Peyer's patch (tissue), 4 donors: ENCODE results near the gene POFUT2. TPM values are rescaled to one million over a fixed set of nuclear protein-coding genes. Genes with fewer than 3 reads are reported as not detected.
A peak's percentile ranks its signal among the peaks of the same experiment; 100 is the strongest.

Source experiments
- DNase-seq, 3 donors: peaks; one replicate each; pipeline ENCODE4 v3.0.0-alpha.2; 2017 to 2019
- H3K27ac ChIP-seq, 4 donors: fragments of 200-600 bp; sonication (generic); one replicate each; pipeline ENCODE4 v1.5.1; 2016 to 2019
- H3K27me3 ChIP-seq, 2 donors: fragments of 200-600 bp; sonication (generic); one replicate each; pipeline ENCODE4 v1.5.1; 2019
- H3K36me3 ChIP-seq, 3 donors: fragments of 200-600 bp; sonication (generic); one replicate each; pipeline ENCODE4 v1.5.1; 2016 to 2019
- H3K4me1 ChIP-seq, 4 donors: fragments of 200-600 bp; sonication (generic); one replicate each; pipeline ENCODE4 v1.5.1; 2016 to 2019
- H3K4me3 ChIP-seq, 4 donors: fragments of 200-600 bp; sonication (generic); 1 replicate in 3 of 4; 2 replicates in 1 of 4; pipeline ENCODE4 v1.5.1; 2016 to 2019; ENCODE audit warnings: mild to moderate bottlenecking in 1 of 4
- H3K9me3 ChIP-seq, 4 donors: fragments of 200-600 bp; sonication (generic); one replicate each; pipeline ENCODE4 v1.5.1; 2016 to 2019; ENCODE audit warnings: mild to moderate bottlenecking in 1 of 4
- POLR2A ChIP-seq, 2 donors: fragments of 450-650 bp; IDR thresholded peaks; one replicate each; pipeline ENCODE4 v1.5.1; 2017; ENCODE audit warnings: antibody characterized with exemption in 2 of 2, mild to moderate bottlenecking in 2 of 2, moderate library complexity in 2 of 2
- total RNA-seq, 4 donors: library from RNA; depleted of rRNA; stranded (reverse); fragments of >200 nt; gene quantifications; one replicate each; pipeline ENCODE4 v1.1.0, GENCODE V29; 2016
- TF ChIP-seq, protein P1 (sequence below), 6 experiments: fragments of 450-650 bp in 4 of 6; fragments of 200-600 bp in 2 of 6; sonication (generic) in 1 of 6; IDR thresholded peaks; one replicate each; pipeline ENCODE4 v1.5.1; 2017 to 2019; ENCODE audit warnings: antibody characterized with exemption in 6 of 6, mild to moderate bottlenecking in 3 of 6, moderate library complexity in 1 of 6

POFUT2 gene, protein sequence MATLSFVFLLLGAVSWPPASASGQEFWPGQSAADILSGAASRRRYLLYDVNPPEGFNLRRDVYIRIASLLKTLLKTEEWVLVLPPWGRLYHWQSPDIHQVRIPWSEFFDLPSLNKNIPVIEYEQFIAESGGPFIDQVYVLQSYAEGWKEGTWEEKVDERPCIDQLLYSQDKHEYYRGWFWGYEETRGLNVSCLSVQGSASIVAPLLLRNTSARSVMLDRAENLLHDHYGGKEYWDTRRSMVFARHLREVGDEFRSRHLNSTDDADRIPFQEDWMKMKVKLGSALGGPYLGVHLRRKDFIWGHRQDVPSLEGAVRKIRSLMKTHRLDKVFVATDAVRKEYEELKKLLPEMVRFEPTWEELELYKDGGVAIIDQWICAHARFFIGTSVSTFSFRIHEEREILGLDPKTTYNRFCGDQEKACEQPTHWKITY
- total RNA-seq: 10 to 100 TPM; 25.6 to 76.4 (median 47.6) TPM

DNA sequence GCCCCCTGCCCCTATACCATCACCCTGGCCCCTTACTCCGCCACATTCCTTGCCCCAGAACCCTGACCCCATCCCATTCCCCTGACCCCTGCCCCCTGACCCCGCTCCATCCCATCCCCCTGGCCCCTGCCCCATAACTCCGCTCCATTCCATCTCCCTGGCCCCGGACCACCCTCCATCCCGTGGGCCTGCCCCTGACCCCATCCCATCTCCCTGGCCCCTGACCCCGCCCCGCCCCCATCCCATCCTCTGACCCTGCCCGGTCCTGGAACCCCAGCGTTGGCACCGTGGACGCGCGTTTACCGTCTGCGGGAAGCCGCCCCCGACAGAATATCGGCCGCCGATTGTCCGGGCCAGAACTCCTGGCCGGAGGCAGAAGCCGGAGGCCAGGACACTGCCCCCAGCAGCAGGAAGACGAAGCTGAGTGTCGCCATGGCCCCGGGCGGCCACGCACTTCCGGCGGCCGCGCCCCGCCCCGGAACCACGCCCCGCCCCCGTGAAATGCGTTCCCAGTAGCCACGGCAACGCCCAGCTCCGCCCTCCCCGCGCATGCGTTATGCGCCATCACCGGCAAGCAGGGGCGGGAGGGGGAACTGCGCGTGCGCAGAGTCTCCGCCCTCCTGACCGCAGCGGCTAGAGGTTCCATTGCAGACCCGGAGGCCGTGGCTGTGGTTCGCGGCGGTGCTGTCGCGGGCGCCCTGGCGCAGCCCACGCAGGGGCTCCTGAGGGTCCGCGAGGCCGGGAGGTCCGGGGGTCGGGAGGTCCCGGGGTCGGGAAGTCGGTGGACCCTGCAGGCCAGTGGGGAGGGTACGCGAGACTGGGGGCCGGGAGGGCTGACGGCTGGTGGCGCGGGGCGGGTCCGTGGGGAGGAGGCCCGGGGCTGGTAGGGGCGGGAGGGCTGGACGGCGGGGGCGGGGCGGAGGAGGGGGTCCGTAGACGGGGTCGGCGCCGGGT lies at the start of gene POFUT2:
Gene POFUT2, minus strand, starts transcription at position 458 of the 954 bp plus-strand sequence. Its CDS starts 24 bp downstream, at position 434.
- H3K9me3 ChIP-seq: no peaks in the 10 kb centered on the region
- H3K36me3 ChIP-seq: peaks cover 0 to 32% (median 0%) of the 10 kb centered on the region in 3 donors
- TF ChIP-seq, protein P1, sequence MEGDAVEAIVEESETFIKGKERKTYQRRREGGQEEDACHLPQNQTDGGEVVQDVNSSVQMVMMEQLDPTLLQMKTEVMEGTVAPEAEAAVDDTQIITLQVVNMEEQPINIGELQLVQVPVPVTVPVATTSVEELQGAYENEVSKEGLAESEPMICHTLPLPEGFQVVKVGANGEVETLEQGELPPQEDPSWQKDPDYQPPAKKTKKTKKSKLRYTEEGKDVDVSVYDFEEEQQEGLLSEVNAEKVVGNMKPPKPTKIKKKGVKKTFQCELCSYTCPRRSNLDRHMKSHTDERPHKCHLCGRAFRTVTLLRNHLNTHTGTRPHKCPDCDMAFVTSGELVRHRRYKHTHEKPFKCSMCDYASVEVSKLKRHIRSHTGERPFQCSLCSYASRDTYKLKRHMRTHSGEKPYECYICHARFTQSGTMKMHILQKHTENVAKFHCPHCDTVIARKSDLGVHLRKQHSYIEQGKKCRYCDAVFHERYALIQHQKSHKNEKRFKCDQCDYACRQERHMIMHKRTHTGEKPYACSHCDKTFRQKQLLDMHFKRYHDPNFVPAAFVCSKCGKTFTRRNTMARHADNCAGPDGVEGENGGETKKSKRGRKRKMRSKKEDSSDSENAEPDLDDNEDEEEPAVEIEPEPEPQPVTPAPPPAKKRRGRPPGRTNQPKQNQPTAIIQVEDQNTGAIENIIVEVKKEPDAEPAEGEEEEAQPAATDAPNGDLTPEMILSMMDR (IDR thresholded peaks at IDR 0.05): peak in 1 of 6 experiments; percentile 4
- peak; percentile 78 to 92 for TF ChIP-seq POLR2A (IDR thresholded peaks at IDR 0.05)
- peak within 1 kb of the TSS; percentile 69 to 95 (median 82) for H3K4me3 ChIP-seq
- DNase-seq: peak; percentile 95 to 99 (median 99)
- H3K27me3 ChIP-seq: no peaks in the 10 kb centered on the region
- peak within 1 kb of the TSS; percentile 82 to 88 (median 86) for H3K27ac ChIP-seq
- peaks cover 5 to 24% (median 14%) of the 10 kb centered on the region in 4 donors for H3K4me1 ChIP-seq

DNA sequence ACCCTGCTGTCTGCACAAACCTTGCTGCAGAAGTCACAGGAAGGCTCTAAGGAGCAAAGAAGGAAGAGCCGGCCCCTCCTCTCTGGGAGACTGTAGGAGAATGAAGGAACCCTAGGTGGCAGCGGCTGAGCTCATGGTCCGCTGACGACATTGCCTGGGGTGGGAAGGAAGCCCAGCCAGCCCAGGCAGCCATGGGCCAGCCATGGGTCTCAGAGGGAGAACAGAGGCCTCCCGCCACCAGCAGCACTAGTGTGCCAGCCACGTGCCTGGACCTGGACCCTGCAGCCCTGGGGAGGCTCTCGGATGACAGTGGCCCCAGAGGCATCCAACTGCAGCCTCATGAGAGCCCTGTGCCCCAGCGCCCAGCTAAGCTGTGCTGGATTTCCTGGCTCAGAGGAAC lies 49.2 kb upstream of the POFUT2 start:
- no peaks in the 10 kb centered on the region for H3K27me3 ChIP-seq
- H3K9me3 ChIP-seq: no peaks in the 10 kb centered on the region
- TF ChIP-seq POLR2A (IDR thresholded peaks at IDR 0.05): no peak
- TF ChIP-seq, protein P1 (IDR thresholded peaks at IDR 0.05): no peak
- H3K4me1 ChIP-seq: peaks cover 0 to 4% (median 0%) of the 10 kb centered on the region in 4 donors
- DNase-seq: peak in 1 of 3 donors; percentile 34
- H3K4me3 ChIP-seq: no peak overlapping the region
- no peaks in the 10 kb centered on the region for H3K36me3 ChIP-seq
- no peak overlapping the region for H3K27ac ChIP-seq

DNA sequence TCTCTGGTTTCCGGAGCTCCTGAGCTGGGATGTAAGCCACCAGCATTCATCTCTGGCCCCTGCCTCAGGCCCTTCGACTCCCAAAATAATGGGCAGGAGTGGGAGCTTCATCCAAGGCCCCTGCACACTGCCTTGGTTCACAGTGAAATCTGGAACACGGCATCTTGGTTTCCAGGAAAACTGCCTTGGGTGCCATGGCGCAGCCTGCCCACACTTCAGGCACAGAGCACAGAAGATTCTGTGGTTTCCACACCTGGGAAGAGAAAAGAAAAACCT lies 48.8 kb upstream of the POFUT2 start:
- H3K9me3 ChIP-seq: no peaks in the 10 kb centered on the region
- H3K4me3 ChIP-seq: no peak overlapping the region
- H3K27me3 ChIP-seq: no peaks in the 10 kb centered on the region
- DNase-seq: no peak
- H3K27ac ChIP-seq: no peak overlapping the region
- no peak for TF ChIP-seq POLR2A (IDR thresholded peaks at IDR 0.05)
- TF ChIP-seq, protein P1 (IDR thresholded peaks at IDR 0.05): no peak
- no peaks in the 10 kb centered on the region for H3K36me3 ChIP-seq
- peaks cover 0 to 4% (median 0%) of the 10 kb centered on the region in 4 donors for H3K4me1 ChIP-seq

DNA sequence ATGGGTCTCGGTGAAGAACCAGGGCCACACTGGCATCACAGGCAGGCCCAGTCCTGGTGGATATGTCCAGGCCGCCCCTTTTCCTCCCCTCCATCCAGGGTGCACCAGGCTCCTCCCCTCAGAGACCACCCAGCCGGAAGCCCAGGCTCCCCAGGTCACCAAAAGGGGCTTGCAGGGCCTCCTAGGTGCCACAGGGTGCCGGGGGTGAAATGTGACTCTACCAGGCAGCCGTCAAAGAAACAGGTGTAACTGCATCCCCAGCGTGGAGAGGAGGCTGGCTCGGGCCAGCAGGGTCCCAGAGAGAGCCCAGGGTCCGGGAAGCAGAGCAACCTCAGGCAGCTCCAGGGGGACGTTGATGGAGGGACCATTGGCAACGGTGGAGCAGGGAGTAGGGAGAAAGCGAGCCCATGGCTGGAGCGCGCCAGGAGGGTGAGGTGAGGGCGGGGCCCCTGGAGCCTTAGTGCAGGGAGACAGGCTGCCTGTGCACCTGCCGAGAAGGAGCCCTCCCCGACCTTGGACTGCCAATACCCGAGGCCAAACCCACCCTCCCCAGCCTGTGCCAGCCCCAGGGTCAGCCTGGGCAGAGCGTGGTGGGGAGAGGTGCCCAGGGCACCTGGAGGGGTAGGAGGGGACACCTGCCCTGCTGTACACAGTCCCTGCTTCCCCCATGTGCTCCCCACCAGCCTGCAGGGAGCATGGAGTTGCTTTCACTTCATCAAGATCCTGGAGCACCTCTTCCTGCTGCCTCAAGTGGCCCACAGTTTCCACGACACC lies 48.3 kb upstream of the POFUT2 start:
- DNase-seq: peak in 1 of 3 donors; percentile 48
- H3K36me3 ChIP-seq: no peaks in the 10 kb centered on the region
- TF ChIP-seq, protein P1 (IDR thresholded peaks at IDR 0.05): no peak
- TF ChIP-seq POLR2A (IDR thresholded peaks at IDR 0.05): no peak
- no peak overlapping the region for H3K27ac ChIP-seq
- no peaks in the 10 kb centered on the region for H3K27me3 ChIP-seq
- no peaks in the 10 kb centered on the region for H3K9me3 ChIP-seq
- H3K4me1 ChIP-seq: peaks cover 0 to 4% (median 0%) of the 10 kb centered on the region in 4 donors
- no peak overlapping the region for H3K4me3 ChIP-seq

GRCh38 chr21:45335151-45335760 lies 47.6 kb upstream of the POFUT2 start:
- H3K27me3 ChIP-seq: no peaks in the 10 kb centered on the region
- H3K36me3 ChIP-seq: no peaks in the 10 kb centered on the region
- H3K9me3 ChIP-seq: no peaks in the 10 kb centered on the region
- no peak overlapping the region for H3K4me3 ChIP-seq
- DNase-seq: no peak
- H3K27ac ChIP-seq: no peak overlapping the region
- TF ChIP-seq, protein P1 (IDR thresholded peaks at IDR 0.05): no peak
- TF ChIP-seq POLR2A (IDR thresholded peaks at IDR 0.05): no peak
- peaks cover 0 to 8% (median 0%) of the 10 kb centered on the region in 4 donors for H3K4me1 ChIP-seq
